H1 (cell line): ENCODE data around the gene ESYT2. TPM values are rescaled to one million over a fixed set of nuclear protein-coding genes. Genes with fewer than 3 reads are reported as not detected.

ENCODE experiments used
- CTCF ChIA-PET: fragments of 300-600 bp; sonication (Branson Sonifier 250); formaldehyde crosslinking; loops from one replicate; lab custom pipeline; 2021; ENCODE audit not compliant: partially characterized antibody; lab: Charles Lee
- POLR2A ChIA-PET: fragments of 300-600 bp; sonication (Branson Sonifier 250); formaldehyde crosslinking; loops from one replicate; lab custom pipeline; 2021; ENCODE audit warnings: inconsistent platforms; ENCODE audit not compliant: partially characterized antibody; lab: Charles Lee
- DNase-seq, 2 experiments: peaks; one replicate each; pipeline versions ENCODE4 v3.0.0 to v3.0.0-alpha.2; 2010 to 2022; ENCODE audit warnings: low spot score in 2 of 2, low read depth in 1 of 2, mixed read lengths in 1 of 2
- FAIRE-seq: peaks from 2 replicates; lab custom pipeline; 2011; peaks lifted over from hg19 to GRCh38; lab: Jason Lieb, UNC
- H2AFZ ChIP-seq: 2 replicates; pipeline ENCODE4 v1.8.1; 2012; ENCODE audit warnings: low read length, inconsistent platforms
- H2AK5ac ChIP-seq: 2 replicates; pipeline ENCODE4 v1.6.1; 2013; ENCODE audit warnings: low read depth, low read length
- H2BK120ac ChIP-seq: replicated peaks from 2 replicates; pipeline ENCODE3; 2013; ENCODE audit warnings: low read depth, low read length, inconsistent platforms
- H2BK12ac ChIP-seq: 2 replicates; pipeline ENCODE4 v1.6.1; 2013; ENCODE audit warnings: low read depth, low read length
- H2BK15ac ChIP-seq: 2 replicates; pipeline ENCODE4 v1.6.1; 2013; ENCODE audit warnings: low read length
- H2BK20ac ChIP-seq: 2 replicates; pipeline ENCODE4 v1.6.1; 2013; ENCODE audit warnings: low read length
- H2BK5ac ChIP-seq: 2 replicates; pipeline ENCODE4 v1.6.1; 2013; ENCODE audit warnings: low read depth, low read length
- H3K14ac ChIP-seq: 2 replicates; pipeline ENCODE4 v1.6.1; 2013; ENCODE audit warnings: inconsistent platforms; ENCODE audit not compliant: insufficient read length
- H3K18ac ChIP-seq: 2 replicates; pipeline ENCODE4 v1.6.1; 2013; ENCODE audit warnings: low read length; ENCODE audit errors: extremely low read depth
- H3K23ac ChIP-seq: 2 replicates; pipeline ENCODE4 v1.6.1; 2013; ENCODE audit warnings: inconsistent platforms; ENCODE audit not compliant: insufficient read length
- H3K23me2 ChIP-seq: 2 replicates; pipeline ENCODE4 v1.6.1; 2013; ENCODE audit warnings: low read depth, low read length
- H3K27ac ChIP-seq: 2 replicates; pipeline ENCODE4 v1.6.1; 2011; ENCODE audit warnings: low read depth, low read length, inconsistent platforms
- H3K27me3 ChIP-seq, 4 experiments: replicated peaks in 1 of 4; 1 replicate in 1 of 4; 2 replicates in 3 of 4; pipeline versions ENCODE4 v1.6.1 to v1.8.1; 2011 to 2013; ENCODE audit warnings: low read length in 3 of 4, mild to moderate bottlenecking in 3 of 4, inconsistent platforms in 2 of 4, mixed read lengths in 2 of 4, moderate library complexity in 1 of 4; ENCODE audit not compliant: control insufficient read depth in 3 of 4, insufficient read depth in 3 of 4; ENCODE audit errors: extremely low read depth in 1 of 4
- H3K36me3 ChIP-seq, 4 experiments: 2 replicates each; pipeline versions ENCODE4 v1.6.1 to v1.8.1; 2011 to 2013; ENCODE audit warnings: mild to moderate bottlenecking in 4 of 4, low read length in 3 of 4, moderate library complexity in 2 of 4, control low read depth in 1 of 4, inconsistent platforms in 1 of 4; ENCODE audit not compliant: insufficient read depth in 4 of 4, control insufficient read depth in 2 of 4
- H3K4ac ChIP-seq: replicated peaks from 2 replicates; pipeline ENCODE3; 2013; ENCODE audit warnings: low read length, low read depth, mixed read lengths, inconsistent platforms; ENCODE audit not compliant: insufficient read length
- H3K4me1 ChIP-seq, 4 experiments: replicated peaks in 1 of 4; 1 replicate in 1 of 4; 2 replicates in 3 of 4; pipeline versions ENCODE4 v1.6.1 to v1.8.1; 2011 to 2013; ENCODE audit warnings: low read length in 3 of 4, inconsistent platforms in 2 of 4, mixed read lengths in 1 of 4; ENCODE audit not compliant: insufficient read depth in 4 of 4, control insufficient read depth in 3 of 4
- H3K4me2 ChIP-seq, 2 experiments: 2 replicates each; pipeline versions ENCODE4 v1.6.1 to v1.8.1; 2011 to 2013; ENCODE audit warnings: low read depth in 2 of 2, low read length in 2 of 2, control low read depth in 1 of 2, inconsistent platforms in 1 of 2, mild to moderate bottlenecking in 1 of 2; ENCODE audit not compliant: insufficient read depth in 1 of 2
- H3K4me3 ChIP-seq, 4 experiments: fragments of 200-600, 300-600 bp in 1 of 4; sonication (generic), shearing (Covaris generic), sonication (Bioruptor Twin) in 1 of 4; 2 replicates each; pipeline versions ENCODE4 v1.5.1 to v1.8.1; 2011 to 2016; ENCODE audit warnings: low read length in 4 of 4, low read depth in 3 of 4, control low read depth in 2 of 4, inconsistent platforms in 2 of 4, mild to moderate bottlenecking in 2 of 4, mixed read lengths in 1 of 4, moderate library complexity in 1 of 4; ENCODE audit not compliant: insufficient read depth in 2 of 4; ENCODE audit errors: extremely low read depth in 1 of 4
- H3K56ac ChIP-seq: replicated peaks from 2 replicates; pipeline ENCODE3; 2013; ENCODE audit warnings: low read depth, mild to moderate bottlenecking, mixed read lengths, low read length, inconsistent platforms; ENCODE audit not compliant: insufficient read length
- H3K79me1 ChIP-seq: 2 replicates; pipeline ENCODE4 v1.6.1; 2013; ENCODE audit warnings: low read depth, low read length, control low read depth
- H3K79me2 ChIP-seq, 2 experiments: 2 replicates each; pipeline versions ENCODE4 v1.6.1 to v1.8.1; 2012 to 2013; ENCODE audit warnings: low read length in 2 of 2, mild to moderate bottlenecking in 2 of 2, inconsistent platforms in 1 of 2; ENCODE audit not compliant: insufficient read depth in 2 of 2, control insufficient read depth in 1 of 2
- H3K9ac ChIP-seq, 4 experiments: replicated peaks in 1 of 4; 1 replicate in 1 of 4; 2 replicates in 3 of 4; pipeline versions ENCODE4 v1.6.1 to v1.8.1; 2011 to 2013; ENCODE audit warnings: low read depth in 3 of 4, low read length in 3 of 4, control low read depth in 2 of 4, mild to moderate bottlenecking in 2 of 4, moderate library complexity in 2 of 4, inconsistent platforms in 1 of 4; ENCODE audit errors: extremely low read depth in 1 of 4
- H3K9me3 ChIP-seq, 2 experiments: 2 replicates each; pipeline versions ENCODE4 v1.6.1 to v1.8.1; 2012 to 2013; ENCODE audit warnings: mild to moderate bottlenecking in 2 of 2, moderate library complexity in 2 of 2, control low read depth in 1 of 2, inconsistent platforms in 1 of 2, low read depth in 1 of 2, low read length in 1 of 2, mixed read lengths in 1 of 2; ENCODE audit not compliant: insufficient read depth in 2 of 2
- H4K20me1 ChIP-seq, 2 experiments: replicated peaks in 1 of 2; 2 replicates each; pipeline versions ENCODE3 to v1.8.1; 2011 to 2013; ENCODE audit warnings: inconsistent platforms in 2 of 2, low read length in 2 of 2, mild to moderate bottlenecking in 1 of 2; ENCODE audit not compliant: insufficient read depth in 2 of 2, control insufficient read depth in 1 of 2
- H4K5ac ChIP-seq: 2 replicates; pipeline ENCODE4 v1.6.1; 2013; ENCODE audit warnings: low read length, low read depth, mixed read lengths, inconsistent platforms; ENCODE audit not compliant: insufficient read length
- H4K8ac ChIP-seq: 2 replicates; pipeline ENCODE4 v1.8.0; 2013; ENCODE audit warnings: mild to moderate bottlenecking, moderate library complexity, low read length, inconsistent platforms; ENCODE audit not compliant: insufficient read depth; ENCODE audit errors: extremely low read depth
- H4K91ac ChIP-seq: replicated peaks from 2 replicates; pipeline ENCODE3; 2013; ENCODE audit warnings: low read length, mixed read lengths, inconsistent platforms; ENCODE audit not compliant: insufficient read length
- CBX5 ChIP-seq: fragments of 300-800, 300-1000 bp; sonication (generic); IDR thresholded peaks from 2 replicates; pipeline ENCODE4 v1.7.1; 2016; ENCODE audit warnings: antibody characterized with exemption, low read length, low read depth
- CBX8 ChIP-seq: fragments of 300-800, 300-1000 bp; sonication (generic); IDR thresholded peaks from 2 replicates; pipeline ENCODE4 v1.7.1; 2016; ENCODE audit warnings: low read depth, low read length, borderline replicate concordance
- CHD2 ChIP-seq: IDR thresholded peaks from 2 replicates; pipeline ENCODE4 v1.6.1; 2012; ENCODE audit warnings: low read length, improper control_type of control experiment
- CREB1 ChIP-seq: IDR thresholded peaks from 2 replicates; pipeline ENCODE4 v1.6.1; 2012; ENCODE audit warnings: inconsistent platforms
- EZH2 ChIP-seq: fragments of 200-600 bp; sonication (generic); IDR thresholded peaks from 2 replicates; pipeline ENCODE4 v1.7.1; 2012; ENCODE audit warnings: low read depth, mild to moderate bottlenecking, moderate library complexity, low read length, inconsistent platforms; ENCODE audit not compliant: severe bottlenecking
- HDAC2 ChIP-seq, 2 experiments: fragments of 300-600 bp in 1 of 2; sonication (generic) in 1 of 2; IDR thresholded peaks; 2 replicates each; pipeline ENCODE4 v1.6.1; 2011 to 2012; ENCODE audit warnings: low read depth in 2 of 2, low read length in 2 of 2, mild to moderate bottlenecking in 2 of 2, moderate library complexity in 2 of 2, borderline replicate concordance in 1 of 2, inconsistent platforms in 1 of 2
- KDM4A ChIP-seq: IDR thresholded peaks from one replicate; pipeline ENCODE4 v1.7.1; 2012; ENCODE audit warnings: low read depth, mild to moderate bottlenecking, moderate library complexity, low read length, inconsistent platforms; ENCODE audit not compliant: severe bottlenecking
- NRF1 ChIP-seq: IDR thresholded peaks from 2 replicates; pipeline ENCODE4 v1.6.1; 2011; ENCODE audit warnings: mild to moderate bottlenecking, low read depth, low read length, improper control_type of control experiment
- POLR2AphosphoS5 ChIP-seq: IDR thresholded peaks from 2 replicates; pipeline ENCODE4 v1.6.1; 2011; ENCODE audit warnings: low read depth, low read length
- WGBS, 2 experiments: shearing (Covaris generic) in 1 of 2; methylation state at CpG; one replicate each; pipeline versions ENCODE4 v1.1.6 to v1.1.7; 2013 to 2015; ENCODE audit warnings: low lambda C conversion rate in 2 of 2, mixed read lengths in 2 of 2, inconsistent platforms in 1 of 2, low coverage in 1 of 2, missing lambda C conversion rate in 1 of 2; ENCODE audit not compliant: insufficient replicate concordance in 2 of 2, insufficient coverage in 1 of 2, insufficient read length in 1 of 2; ENCODE audit errors: extremely low coverage in 1 of 2, missing lambda C conversion rate in 1 of 2; 5-methylcytosine and 5-hydroxymethylcytosine counted together
- polyA plus RNA-seq, 7 experiments: library from polyadenylated mRNA; depleted of rRNA in 3 of 7; stranded (reverse) in 5 of 7; unstranded in 2 of 7; fragments of >200 nt in 5 of 7; fragments of 200-250 nt in 2 of 7; gene quantifications; 1 replicate in 5 of 7; 2 replicates in 1 of 7; 4 replicates in 1 of 7; pipeline versions ENCODE4 v1.2.1 to v1.2.3, GENCODE V29; 2011 to 2013; ENCODE audit warnings: missing spikeins in 2 of 7, mixed read lengths in 2 of 7
- total RNA-seq: library from RNA; stranded (reverse); fragmentation: NEBNext Ultra II Directional; extraction: Animal tissue kit (Norgen Biotek cat#: 25700); gene quantifications from 2 replicates; pipeline ENCODE4 v1.2.1, GENCODE V29; 2021

The ESYT2 gene
- total and polyA plus RNA-seq, 2 of the 8 experiments (the other 6 are each of a cell fraction or from before 2014, with no cell fraction given) = 27.0 to 37.5 TPM

DNA sequence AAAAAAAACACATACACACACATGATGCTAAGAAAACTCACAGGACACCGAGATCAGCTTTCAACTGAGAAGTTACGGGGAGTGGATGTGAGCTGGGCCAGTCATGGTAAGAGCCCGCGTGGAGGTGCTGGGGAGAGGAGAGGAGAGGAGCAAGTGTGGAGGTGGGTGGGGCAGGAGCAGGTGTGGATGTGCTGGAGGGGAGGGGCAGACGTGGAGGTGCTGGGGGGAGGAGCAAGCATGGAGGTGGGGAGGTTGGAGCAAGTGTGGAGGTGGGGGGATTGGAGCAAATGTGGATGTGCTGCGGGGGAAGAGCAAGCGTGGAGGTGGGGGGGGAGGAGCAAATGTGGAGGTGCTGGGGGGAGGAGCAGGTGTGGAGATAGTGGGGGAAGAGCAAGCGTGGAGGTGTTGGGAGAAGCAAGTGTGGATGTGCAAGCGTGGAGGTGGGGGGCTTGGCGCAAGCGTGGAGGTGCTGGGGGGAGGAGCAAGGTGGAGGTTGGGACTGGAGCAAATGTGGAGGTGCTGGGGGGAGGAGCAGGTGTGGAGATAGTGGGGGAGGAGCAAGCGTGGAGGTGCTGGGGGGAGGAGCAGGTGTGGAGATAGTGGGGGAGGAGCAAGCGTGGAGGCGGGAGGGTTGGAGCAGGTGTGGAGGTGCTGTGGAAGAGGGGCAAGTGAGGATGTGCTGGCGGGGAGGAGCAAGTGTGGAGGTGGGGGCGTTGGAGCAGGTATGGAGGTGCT is 100.2 kb downstream of the ESYT2 start:
- Histone ChIP-seq H3K79me2 (no peaks in the 10 kb centered on the region), H3K36me3 (peaks cover 0 to 3% (median 0%) of the 10 kb centered on the region in 4 experiments; a peak in 1 of 8 replicates), H3K23me2 (no peaks in the 10 kb centered on the region), H3K23ac (no peak overlapping the region), H2BK20ac (no peak overlapping the region), H2BK5ac (peak overlapping the region; percentile 52), H4K20me1 (no peaks in the 10 kb centered on the region), H3K27ac (no peak overlapping the region), H3K9me3 (no peaks in the 10 kb centered on the region), H3K4me3 (no peak overlapping the region), H2AFZ (no peak overlapping the region), H4K91ac (peak overlapping the region; percentile 48), H3K9ac (no peak overlapping the region), H4K8ac (no peak overlapping the region), H3K79me1 (no peaks in the 10 kb centered on the region), H3K4me2 (no peak overlapping the region), H2AK5ac (no peak overlapping the region), H2BK15ac (no peak overlapping the region), H3K27me3 (no peaks in the 10 kb centered on the region), H2BK12ac (no peak overlapping the region), H3K18ac (no peak overlapping the region; the same call in 1 of the 2 replicates)
- CTCF ChIA-PET = interaction anchor here (1.0 kb wide), 1 partner anchor 19 kb away, joined by 7 read pairs; no protein-coding TSS in a partner anchor
- POLR2A ChIA-PET = interaction anchor here (2.2 kb wide), 1 partner anchor 25 kb away, joined by 8 read pairs; the partner anchor contains the start of gene NCAPG2
- no peak for FAIRE-seq
- 82% methylated on average over 6 of the region's 16 CpGs; no CpG with 5 or more reads in 1 of the 2 experiments for WGBS, 2 experiments
- peak in 1 of 2 experiments; percentile 39 for DNase-seq
- TF ChIP-seq POLR2AphosphoS5 (no peak), EZH2 (no peak), CBX8 (no peak), KDM4A (no peak), CREB1 (no peak), HDAC2 (IDR thresholded peaks at IDR 0.05; ENCODE audit: borderline replicate concordance in 1 of 2, low read depth in 2 of 2, low read length in 2 of 2) (no peak), CHD2 (no peak), NRF1 (no peak), CBX5 (no peak)
- TF ChIP-seq, all 59 proteins: peak for 0
- Histone ChIP-seq H3K56ac (no peak overlapping the region), H2BK120ac (no peak overlapping the region), H3K4me1 (peaks cover 0 to 7% (median 2%) of the 10 kb centered on the region in 4 experiments; a peak in 3 of 7 replicates), H3K14ac (no peak overlapping the region), H3K4ac (no peak overlapping the region), H4K5ac (no peak overlapping the region)
